DMS 273 (cell line): Measurements from ENCODE around the gene MSI2.
"Not testable (repeated sequence)": the region's sequence is repeated elsewhere in the genome, so short reads cannot be mapped to it uniquely, and the experiment has no call there.

Experiments
- DNase-seq: peaks from one replicate; lab custom pipeline; 2025; ENCODE audit not compliant: unreplicated experiment; lab: John Stamatoyannopoulos, UW

The MSI2 gene

DNA sequence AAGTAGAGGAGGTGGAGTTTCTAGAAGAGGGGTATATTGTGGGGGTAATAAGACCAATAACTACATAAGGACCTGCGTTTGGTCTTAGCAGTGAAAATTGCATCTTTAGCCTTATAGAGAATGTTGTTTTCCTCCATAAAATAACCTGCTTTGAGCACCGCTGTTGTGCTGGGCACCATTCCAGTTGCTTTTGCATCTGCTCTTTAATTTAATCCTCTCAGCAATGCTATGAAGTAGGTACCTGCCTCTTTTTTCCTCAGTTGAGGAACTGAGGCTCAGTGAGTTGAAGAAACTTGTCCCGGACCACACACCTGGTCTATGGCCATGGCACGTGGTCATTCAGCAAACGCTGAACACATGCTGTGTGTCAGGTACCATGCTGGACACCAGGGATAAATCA is 238.1 kb downstream of the MSI2 start:
- no peak for DNase-seq

DNA sequence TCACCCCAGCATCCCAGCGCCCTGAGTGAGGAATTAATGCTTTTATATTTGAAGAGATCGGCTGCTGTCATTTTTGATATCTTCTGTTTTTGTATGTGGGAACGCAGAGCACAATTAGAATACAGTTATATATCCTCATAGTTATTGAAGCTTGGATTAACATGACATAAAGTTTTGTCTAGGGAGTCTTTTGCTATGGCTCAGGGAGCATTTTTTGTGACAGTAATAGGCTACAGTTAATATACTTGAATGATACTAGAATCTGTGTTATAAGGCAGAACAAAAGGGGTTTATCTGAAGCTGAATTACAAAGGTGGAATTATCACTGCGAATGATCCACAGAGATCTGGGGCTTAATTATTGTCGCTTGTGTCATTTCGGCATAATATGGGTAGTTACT is 239.4 kb downstream of the MSI2 start:
- DNase-seq: no peak

GRCh38 chr17:57496382-57496781 is 240.1 kb downstream of the MSI2 start:
- no peak for DNase-seq

DNA sequence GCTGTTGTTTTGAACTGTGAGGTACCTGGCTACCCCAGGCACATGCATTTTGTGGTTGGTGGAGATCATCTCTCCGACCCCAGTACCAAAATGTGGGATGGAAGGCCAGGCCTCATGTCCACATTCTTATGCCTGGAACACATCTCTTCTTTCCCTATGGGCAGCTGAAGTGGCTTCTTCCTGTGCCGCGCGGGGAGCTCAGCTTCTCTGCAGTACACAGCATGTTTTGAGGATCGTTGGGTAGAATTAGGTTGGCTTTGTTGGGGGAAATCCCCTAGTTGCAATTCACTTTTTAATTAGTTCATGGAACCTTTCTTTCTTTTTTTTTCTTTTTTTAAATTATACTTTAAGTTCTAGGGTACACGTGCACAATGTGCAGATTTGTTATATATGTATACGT is 242.1 kb downstream of the MSI2 start:
- no peak for DNase-seq

DNA sequence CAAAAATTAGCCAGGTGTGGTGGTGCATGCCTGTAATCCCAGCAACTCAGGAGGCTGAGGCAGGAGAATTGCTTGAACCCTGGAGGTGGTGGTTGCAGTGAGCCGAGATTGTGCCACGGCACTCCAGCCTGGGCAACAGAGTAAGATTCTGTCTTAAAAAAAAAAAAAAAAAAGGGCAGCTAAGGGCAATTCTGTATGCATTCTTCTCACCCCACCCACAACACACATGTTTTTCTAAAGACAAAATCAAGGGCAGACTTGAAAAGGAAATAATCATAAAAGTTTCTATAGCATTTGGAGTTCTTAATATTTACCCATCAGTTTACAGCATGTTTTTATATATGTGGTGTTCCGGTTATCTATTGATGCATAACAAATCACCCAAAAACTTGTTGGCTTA is 242.9 kb downstream of the MSI2 start:
- not testable (repeated sequence) for DNase-seq

DNA sequence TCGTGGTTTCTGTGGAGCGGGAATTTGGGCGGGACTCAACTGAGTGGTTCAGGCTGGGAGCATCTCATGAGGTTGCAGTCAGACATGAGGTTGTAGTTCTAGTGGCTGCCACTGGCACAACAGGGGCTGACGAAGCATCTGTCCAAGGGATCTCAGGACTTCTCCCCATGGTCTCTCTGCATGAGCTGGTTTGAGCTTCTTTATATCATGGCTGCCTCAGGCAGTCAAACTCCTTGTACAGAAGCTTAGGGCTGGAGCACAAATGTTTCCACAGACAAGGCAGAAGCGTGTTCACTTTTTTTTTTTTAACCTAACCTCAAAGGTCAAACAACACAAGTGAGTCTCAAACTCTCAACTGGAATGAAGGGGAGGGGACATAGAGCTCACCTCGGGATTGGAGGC is 243.3 kb downstream of the MSI2 start:
- DNase-seq: peak; percentile 58

GRCh38 chr17:57501016-57501415 is 244.7 kb downstream of the MSI2 start:
- DNase-seq: no peak

GRCh38 chr17:57502022-57502421 is 245.7 kb downstream of the MSI2 start:
- no peak for DNase-seq

- peak; percentile 32 for DNase-seq
Measured at GRCh38 chr17:57502811-57503241, 246.5 kb downstream of the MSI2 start.

GRCh38 chr17:57504208-57504607 is 247.9 kb downstream of the MSI2 start:
- no peak for DNase-seq

GRCh38 chr17:57505841-57506773 is 249.8 kb downstream of the MSI2 start:
- DNase-seq: no peak

GRCh38 chr17:57506774-57507127 is 250.4 kb downstream of the MSI2 start:
- DNase-seq: no peak

DNA sequence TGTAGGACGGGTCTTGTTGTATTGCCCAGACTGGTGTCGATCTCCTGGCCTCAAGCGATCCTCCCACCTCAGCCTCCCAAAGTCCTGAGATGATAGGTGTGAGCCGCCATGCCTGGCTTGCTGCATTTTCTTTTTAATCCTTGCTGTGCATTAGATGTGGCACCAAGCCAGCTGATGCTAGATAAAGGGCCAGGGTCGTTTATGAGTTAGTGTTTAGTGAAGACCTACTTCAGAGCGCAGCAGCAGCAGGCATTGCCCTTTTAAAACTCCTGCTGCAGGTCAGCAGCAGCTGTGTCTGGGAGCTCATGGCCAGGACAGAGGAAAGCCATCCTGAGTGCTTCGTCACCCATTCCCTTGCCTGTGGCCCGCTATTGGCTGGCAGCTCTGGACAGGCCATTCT is 251.5 kb downstream of the MSI2 start:
- DNase-seq: peak; percentile 20

DNA sequence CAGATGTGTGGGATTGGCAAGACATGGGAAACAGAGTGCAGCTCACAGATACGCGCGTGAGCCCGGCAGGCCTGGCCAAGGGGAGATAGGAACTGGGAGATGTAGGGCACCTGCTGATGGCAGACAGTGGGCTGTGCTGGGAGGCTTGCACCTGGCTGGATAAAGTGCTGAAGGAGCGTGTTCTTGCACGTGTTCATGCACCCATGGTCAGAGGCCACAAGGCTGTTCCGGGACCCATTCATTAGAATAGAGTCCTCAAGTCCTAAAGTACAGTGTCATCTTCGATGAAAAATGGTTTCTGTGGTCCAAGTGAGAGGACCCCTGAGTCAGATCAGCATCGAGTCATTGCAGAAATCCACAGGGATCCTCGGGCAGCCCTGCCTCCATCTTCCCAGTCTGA is 252.3 kb downstream of the MSI2 start:
- no peak for DNase-seq

GRCh38 chr17:57511475-57512123 is 255.3 kb downstream of the MSI2 start:
- peak; percentile 82 for DNase-seq

DNA sequence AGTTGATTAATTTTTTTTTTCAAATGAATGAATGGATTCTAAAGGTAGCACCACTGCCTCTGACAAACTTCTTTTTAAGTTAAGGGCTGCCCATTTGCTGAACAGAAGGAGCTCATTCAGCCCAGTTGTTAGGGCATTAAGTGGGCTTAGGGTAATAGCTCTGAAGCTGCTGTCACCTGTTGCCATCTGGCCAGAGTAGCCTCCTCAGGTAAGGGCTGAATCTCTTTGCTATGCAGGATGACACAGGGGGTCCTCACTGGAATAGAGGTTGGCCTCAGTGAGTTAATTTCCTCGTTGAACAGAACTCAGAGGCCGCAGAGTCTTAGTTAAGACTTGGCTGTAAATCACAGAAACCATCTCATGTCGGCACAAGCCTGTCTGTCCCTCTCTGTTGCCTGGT is 255.9 kb downstream of the MSI2 start:
- DNase-seq: peak; percentile 72

- no peak for DNase-seq
Measured at GRCh38 chr17:57512691-57513090, 256.4 kb downstream of the MSI2 start.

- DNase-seq: no peak
Measured at GRCh38 chr17:57513569-57513968, 257.2 kb downstream of the MSI2 start.

DNA sequence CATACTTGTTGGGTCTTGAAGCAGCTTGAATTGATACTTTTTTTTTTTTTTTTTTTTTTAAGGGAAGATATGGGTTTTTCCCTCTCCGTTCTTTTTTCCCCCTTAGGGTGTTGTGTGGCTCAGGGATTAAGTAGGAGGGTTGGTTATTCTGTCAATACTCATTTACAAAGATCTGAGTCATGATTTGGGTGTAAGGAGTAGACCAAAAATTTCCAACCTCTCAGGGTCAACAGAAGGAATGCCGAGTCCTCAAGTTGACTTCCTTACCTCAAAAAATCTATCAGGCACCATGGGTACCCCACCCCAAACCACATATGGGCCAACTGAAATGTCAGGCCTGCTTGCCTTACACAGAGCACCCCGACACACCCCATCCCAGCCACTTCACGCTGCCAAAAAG is 258.3 kb downstream of the MSI2 start:
- no peak for DNase-seq

DNA sequence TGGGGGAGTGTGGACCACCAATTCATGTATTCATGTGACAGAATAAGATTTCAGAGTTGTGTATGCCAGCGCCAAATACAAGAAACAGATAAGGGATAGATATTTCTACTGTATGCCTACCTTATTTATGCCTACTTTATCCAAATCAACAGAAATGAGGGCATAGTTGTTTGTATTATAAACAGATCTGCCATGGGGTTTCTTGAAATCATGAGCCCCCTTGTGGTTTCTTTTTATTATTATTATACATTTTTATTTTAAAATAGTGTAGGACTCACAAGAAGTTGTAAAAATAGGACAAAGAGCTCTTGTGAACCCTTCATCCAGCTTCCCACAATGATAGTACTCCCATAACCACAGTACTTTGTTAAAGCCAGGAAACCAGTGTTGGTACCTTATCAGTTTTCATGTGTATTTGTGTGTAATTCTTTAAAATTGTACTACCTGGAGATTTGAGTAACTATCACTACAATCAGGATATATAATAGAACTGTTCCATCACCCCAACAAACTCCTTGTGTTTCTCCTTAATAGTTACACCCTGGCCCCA is 259.4 kb downstream of the MSI2 start:
- no peak for DNase-seq

- peak; percentile 23 for DNase-seq
Measured at GRCh38 chr17:57516290-57517230, 260.2 kb downstream of the MSI2 start.
